ENCODE data around the gene EPHA3. TPM values are rescaled to one million over a fixed set of nuclear protein-coding genes. Genes with fewer than 3 reads are reported as not detected.

The EPHA3 gene
- total and polyA plus RNA-seq, 9 of the 15 experiments (the other 6 are each of a cell fraction or from before 2014, with no cell fraction given) = not detected

GRCh38 chr3:89221924-89222323, 114.5 kb downstream of the EPHA3 start:
- ATAC-seq = no peak

More at GRCh38 chr3:89221924-89222323, 114.5 kb downstream of the EPHA3 start:
- Histone ChIP-seq H3K4me3 (no peak overlapping the region), H2AFZ (ENCODE audit: low read depth, low read length) (no peak overlapping the region), H3K4me1 (replicated peaks in 1 of 2; ENCODE audit: control insufficient read depth in 2 of 2, insufficient read depth in 2 of 2, low read length in 2 of 2) (no peaks in the 10 kb centered on the region), H4K20me1 (replicated peaks; ENCODE audit: control insufficient read depth, insufficient read depth, low read length) (no peaks in the 10 kb centered on the region), H3K4me2 (ENCODE audit: insufficient read depth, low read length) (no peak overlapping the region), H3K36me3 (ENCODE audit: control insufficient read depth, insufficient read depth, low read length) (no peaks in the 10 kb centered on the region), H3K79me2 (ENCODE audit: control insufficient read depth, insufficient read depth, low read length) (no peaks in the 10 kb centered on the region), H3K27me3 (ENCODE audit: control insufficient read depth in 2 of 2, insufficient read depth in 2 of 2, low read length in 2 of 2) (no peaks in the 10 kb centered on the region), H3K9me1 (ENCODE audit: control insufficient read depth, insufficient read depth, low read length) (no peaks in the 10 kb centered on the region), H3K9me3 (replicated peaks; ENCODE audit: control insufficient read depth, insufficient read depth, low read depth, low read length) (no peaks in the 10 kb centered on the region), H3K9ac (ENCODE audit: insufficient read depth in 1 of 2, low read depth in 2 of 2, low read length in 2 of 2) (no peak overlapping the region), H3K27ac (ENCODE audit: extremely low read depth, low read depth, low read length) (no peak overlapping the region)
- TF ChIP-seq ID3 (CRISPR knock-in tag; IDR thresholded peaks at IDR 0.05) (no peak), ID3 (tag; IDR thresholded peaks at IDR 0.05) (no peak), SIX5 (IDR thresholded peaks at IDR 0.05; ENCODE audit: borderline replicate concordance in 1 of 2, insufficient read depth in 1 of 2, low read depth in 1 of 2, low read length in 2 of 2) (no peak), ZNF639 (CRISPR knock-in tag; conservative IDR thresholded peaks at IDR 0.05 in 1 of 2, IDR thresholded peaks at IDR 0.05 in 1 of 2) (no peak), ARHGAP35 (IDR thresholded peaks at IDR 0.05; ENCODE audit: partially characterized antibody) (no peak), FOXJ3 (CRISPR knock-in tag; IDR thresholded peaks at IDR 0.05) (no peak), CGGBP1 (CRISPR knock-in tag; IDR thresholded peaks at IDR 0.05) (no peak), MED1 (CRISPR knock-in tag; IDR thresholded peaks at IDR 0.05; ENCODE audit: borderline replicate concordance) (no peak), HNRNPUL1 (IDR thresholded peaks at IDR 0.05; ENCODE audit: low read length) (no peak), HNRNPH1 (optimal IDR thresholded peaks at IDR 0.05; ENCODE audit: low read depth, low read length) (no peak), ATF7 (IDR thresholded peaks at IDR 0.05) (no peak), LCOR (CRISPR knock-in tag; IDR thresholded peaks at IDR 0.05) (no peak), ATF6 (CRISPR knock-in tag; IDR thresholded peaks at IDR 0.05) (no peak)
- DNase-seq (ENCODE audit: extremely low read depth in 1 of 4, low spot score in 3 of 4) (no peak), FAIRE-seq (no peak)
- in situ Hi-C loops (cut with MboI) (no loop called here), intact Hi-C loops (cut with micrococcal nuclease) (no loop called here)
- ChIA-PET POLR2A (no interaction called here), CTCF (ENCODE audit: low intra/inter-chr PET ratio) (no interaction called here)
- WGBS (ENCODE audit: insufficient coverage, low coverage, missing lambda C conversion rate) = 0% methylated on average over 1 of the region's 1 CpG
- no TSS peak for BruUV-seq (replicated peaks)

Measured in K562 (cell line).